GM18508 (cell line): ENCODE results near the gene SLC5A6.
"Not testable (repeated sequence)": the region's sequence is repeated elsewhere in the genome, so short reads cannot be mapped to it uniquely, and the experiment has no call there.

Experiments used
- ATAC-seq: cut with Tn5 transposase; IDR thresholded peaks from one replicate; pipeline ENCODE4 v1.9.1; 2021; ENCODE audit warnings: moderate number of reproducible peaks; ENCODE audit not compliant: insufficient read depth, unreplicated experiment

The SLC5A6 gene

DNA sequence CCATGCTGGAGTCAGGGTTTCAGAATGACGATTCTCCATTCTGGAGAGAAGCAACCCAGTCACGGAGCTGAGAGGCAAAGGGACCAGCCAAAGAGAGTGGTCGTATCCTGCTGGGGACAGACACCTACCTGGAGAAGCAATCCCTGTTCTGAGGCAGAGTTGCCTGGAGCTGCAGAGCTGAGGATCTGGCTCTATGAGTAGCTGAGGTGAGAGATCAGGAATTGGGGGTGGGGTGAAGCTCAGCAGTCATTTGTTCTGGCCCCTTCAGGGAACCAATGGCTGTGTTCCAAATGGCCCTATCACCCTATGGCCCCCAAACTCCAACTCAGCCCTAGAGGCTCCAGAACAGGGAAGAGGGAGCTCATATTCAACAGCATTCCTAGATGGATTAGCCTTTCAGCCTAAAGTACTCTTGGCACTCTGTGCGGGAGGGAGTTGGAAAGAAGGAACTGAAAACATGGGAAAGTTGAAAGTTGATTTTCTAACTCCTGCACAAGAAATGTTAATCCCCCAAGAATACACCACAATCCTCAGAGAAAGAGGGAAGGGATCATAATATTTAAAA, 3.5 kb downstream of the SLC5A6 start:
- no peak for ATAC-seq

DNA sequence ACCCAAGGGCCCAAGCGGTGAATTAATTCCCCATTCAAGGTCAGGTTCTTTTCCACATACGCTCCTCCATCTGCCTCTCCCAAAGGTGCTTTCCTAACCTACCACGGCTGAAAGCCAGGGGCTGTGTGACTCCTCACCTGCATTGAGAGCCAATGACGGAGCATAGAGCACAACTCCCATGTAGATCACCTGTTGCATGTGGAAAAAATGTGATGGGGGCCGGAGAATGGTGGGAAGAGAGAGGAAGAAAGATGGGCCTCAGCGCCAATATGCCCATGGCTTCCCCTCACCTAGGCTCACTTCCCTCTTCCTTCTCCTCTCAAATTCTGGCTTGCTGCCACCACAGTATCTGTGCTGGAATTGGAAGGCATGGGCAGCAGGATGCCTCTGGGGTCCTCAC, 5.7 kb downstream of the SLC5A6 start:
- no peak for ATAC-seq

DNA sequence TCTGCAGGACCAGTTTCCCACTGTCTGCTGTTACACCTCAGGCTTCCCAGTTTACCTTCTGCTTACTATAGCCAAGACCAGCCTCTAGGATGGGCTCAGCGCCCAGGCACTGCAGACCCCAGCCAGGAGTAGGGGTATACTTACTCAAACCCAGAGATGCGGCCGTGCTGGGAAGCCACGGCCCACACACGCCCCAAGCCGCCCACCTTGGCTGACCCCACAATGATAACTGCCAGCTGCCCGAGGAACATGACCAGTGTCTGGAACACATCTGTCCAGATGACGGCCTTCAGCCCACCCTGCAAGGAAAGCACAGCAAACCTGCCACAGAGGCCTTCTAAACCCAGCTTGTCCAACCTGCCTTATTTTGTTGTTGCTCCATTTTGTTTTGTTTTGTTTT, 6.9 kb downstream of the SLC5A6 start:
- ATAC-seq: no peak

DNA sequence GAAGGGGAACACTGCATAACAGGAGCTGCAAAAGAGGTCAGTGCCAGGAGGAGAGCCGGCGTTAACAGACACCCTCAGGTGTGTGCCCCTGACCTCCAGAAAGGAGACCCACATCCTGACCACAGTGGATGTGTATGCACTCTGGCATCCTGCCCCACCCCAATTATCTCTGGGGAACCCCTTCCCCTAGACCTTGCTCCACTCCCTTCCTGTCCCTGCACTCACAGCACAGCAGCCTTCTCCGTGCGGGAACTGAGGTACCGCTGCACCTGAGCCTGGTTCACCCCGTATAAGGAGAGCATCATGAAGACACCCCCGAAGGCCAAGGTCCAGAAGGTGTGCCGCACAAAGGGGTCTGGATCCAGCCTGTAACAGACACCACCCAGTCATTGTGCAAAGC, 7.5 kb downstream of the SLC5A6 start:
- no peak for ATAC-seq

DNA sequence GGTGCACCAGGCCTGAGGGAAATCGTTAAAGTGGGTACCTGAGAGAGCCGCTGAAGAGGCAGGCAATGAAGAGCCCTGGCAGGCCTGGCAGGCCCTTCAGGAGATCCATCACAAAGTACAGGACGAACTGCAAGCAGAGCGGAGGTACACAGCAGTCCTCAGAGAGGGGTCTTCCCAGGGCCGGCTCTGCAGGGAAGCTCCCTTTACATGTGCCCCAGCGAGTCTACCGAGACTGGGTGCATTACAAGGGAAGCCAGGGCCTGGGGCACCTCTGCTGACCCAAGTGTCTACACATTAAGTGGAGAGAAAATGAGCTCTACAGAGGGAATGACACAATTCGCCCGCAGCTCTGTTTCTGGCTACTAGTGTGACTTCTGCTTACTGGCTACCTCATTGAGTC, 8.3 kb downstream of the SLC5A6 start:
- no peak for ATAC-seq

DNA sequence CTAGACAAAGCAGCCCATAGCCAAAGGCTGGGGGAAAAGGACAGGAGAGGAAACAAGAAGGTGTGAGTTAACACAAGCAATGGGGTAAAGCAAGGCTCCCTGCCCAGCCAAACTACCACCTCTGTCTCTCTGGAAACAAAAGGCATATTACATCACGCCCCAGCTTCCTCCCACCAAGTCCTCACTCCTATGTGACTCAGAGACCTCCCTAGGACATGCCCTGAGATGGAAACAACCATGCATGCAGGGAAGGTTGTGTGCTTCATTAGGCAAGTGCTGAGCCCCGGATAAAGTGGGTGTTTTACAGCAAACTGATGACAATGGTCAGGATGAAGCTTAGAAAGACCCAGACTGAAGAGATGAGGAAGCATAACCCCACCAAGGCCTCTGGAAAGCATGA, 9.2 kb downstream of the SLC5A6 start:
- no peak for ATAC-seq

DNA sequence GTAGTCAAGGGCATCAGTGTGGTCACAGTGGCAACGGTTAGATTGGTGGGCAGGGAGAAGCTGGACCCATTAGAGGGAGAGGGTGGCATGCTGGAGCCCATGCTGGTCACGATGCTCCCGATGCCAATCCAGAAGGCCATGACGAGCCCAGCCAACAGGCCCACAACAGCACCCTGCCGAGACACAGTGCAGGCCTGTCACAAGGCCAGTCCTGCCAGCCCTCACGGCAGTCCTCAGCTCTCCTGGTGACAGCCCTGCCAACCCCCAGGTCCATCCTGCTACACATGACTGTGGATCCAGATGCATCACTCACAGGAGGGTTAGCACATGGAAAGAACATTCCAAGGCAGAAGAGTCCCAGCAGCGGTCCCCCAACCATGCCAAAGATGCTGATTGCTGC, 10.4 kb downstream of the SLC5A6 start:
- no peak for ATAC-seq

DNA sequence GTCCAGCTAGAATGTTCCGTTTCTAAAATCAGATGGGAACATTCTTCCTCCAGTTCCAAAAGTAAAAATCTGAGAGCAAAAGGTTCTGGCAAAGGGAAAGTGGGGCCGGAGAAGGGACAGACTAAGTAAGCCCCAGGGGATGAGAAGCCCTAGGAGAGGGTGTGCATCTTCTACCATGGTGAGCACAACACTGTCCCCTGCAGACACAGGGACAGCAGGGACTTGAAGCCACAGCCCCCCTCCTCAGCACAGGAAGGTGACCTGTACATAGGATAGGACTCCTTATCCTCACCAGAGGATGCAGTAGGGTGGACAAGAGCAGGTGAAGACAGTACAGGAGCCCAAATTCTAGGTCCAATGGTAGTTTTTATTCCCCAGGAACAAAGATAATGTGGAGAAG, 12.8 kb downstream of the SLC5A6 start:
- ATAC-seq: no peak

DNA sequence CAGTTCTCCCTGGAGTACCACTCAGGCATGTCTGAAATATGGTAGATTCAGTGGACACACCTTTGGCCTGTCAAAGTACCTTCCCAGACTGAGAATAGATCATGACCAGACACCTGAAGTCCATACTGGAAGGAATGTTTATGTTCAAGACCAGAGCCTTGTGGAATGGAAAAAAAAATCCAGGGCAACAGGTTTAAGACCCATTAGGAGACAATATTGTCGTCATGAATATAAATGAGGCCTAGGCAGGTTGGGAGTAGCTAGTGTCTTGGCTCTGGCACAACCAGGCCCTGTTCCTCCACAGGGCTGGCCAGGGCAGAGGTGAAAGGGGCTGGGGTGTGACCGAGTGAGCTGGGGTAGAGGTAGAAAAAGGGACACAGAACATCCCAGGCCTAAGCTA, 13.4 kb downstream of the SLC5A6 start:
- ATAC-seq: no peak

DNA sequence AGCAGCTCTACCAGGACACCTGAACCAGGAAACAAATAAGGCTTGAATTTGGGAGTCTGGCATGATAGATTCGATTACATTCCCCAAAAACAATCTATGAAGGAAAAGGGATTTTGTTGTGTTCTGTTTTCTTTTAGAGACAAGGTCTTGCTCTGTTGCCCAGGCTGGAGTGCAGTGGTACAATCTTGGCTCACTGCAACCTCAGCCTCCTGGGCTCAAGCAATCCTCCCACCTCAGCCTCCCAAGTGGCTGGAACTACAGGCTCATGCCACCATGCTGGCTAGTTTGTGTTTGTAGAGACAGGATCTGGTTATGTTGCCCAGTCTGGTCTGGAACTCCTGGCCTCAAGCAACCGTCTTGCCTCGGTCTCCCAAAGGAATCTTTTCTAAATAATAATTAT, 14.0 kb downstream of the SLC5A6 start:
- not testable (repeated sequence) for ATAC-seq

DNA sequence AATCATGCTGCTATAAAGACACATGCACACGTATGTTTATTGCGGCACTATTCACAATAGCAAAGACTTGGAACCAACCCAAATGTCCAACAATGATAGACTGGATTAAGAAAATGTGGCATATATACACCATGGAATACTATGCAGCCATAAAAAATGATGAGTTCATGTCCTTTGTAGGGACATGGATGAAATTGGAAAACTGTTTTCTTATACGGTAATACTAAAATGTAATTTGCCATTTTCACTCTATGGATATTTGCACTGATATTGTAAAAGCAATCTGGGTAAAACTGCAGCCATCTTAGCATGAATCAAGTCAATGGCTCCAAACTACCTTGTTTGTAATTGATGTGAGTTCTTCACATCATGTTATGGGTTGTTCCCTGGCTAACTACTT, 16.3 kb downstream of the SLC5A6 start:
- not testable (repeated sequence) for ATAC-seq

DNA sequence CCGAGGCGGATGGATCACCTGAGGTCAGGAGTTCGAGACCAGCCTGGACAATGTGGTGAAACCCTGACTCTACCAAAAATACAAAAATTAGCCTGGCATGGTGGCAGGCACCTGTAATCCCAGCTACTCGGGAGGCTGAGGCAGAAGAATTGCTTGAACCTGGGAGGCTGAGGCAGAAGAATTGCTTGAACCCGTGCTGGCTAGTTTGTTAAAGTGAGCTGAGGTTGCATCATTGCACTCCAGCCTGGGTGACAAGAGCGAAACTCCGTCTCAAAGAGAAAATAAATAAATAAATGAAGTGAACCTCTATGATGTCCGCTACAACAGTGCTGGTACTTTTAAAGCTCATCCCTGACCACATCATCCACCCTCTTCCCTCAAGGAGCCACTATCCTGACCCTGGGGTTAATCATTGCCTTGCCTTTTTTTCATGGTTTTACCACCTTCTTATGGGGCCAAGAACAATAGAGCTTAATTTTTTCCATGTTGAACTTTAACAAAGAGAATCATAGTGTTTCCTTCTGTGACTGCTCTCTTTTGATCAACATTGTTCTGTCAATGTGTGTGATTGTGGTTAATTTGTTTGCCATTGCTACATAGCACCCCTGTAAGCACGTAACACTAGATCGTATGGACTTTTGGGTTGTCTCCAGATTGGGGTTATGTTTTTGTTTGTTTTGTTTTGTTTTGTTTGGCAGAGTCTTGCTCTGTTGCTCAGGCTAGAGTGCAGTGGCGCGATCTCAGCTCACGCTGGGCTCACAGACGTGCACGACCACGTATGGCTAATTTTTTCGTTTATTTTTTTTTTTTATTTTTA, 17.3 kb downstream of the SLC5A6 start:
- no peak for ATAC-seq

DNA sequence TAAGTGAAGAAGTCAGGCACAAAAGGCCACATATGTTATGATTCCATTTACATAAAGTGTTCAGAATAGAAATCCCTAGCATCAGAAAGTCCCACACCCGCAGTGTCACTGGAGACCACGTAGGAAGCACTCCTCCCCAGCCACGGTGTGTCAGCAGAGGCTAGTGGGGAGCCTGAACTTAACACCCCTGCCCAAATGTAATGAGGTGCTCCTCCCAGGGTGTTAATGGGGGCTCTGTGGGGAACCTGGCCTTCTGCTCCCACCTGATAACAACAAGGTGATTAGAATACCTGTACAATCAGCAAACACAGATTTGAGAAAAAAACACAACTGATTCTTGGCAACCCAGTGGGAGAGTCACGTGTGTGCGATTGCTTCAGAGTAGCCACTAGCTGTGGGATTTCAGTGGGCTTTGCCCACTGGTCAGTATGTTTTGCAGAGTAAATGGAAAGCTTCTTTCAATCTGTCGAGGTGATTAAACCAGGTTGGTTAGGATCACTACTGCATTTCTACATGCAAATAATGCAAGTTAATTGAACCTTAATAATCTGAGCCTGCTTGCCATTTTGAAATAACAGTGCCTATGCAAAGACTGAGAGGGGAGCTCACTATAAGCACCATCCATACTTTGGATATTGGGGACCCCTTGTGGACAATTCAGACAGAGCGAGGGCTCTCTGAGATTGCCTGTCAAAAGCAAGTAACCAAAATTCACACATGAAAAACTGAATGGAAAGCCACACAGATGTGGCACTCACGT, 20.8 kb downstream of the SLC5A6 start:
- ATAC-seq: no peak

DNA sequence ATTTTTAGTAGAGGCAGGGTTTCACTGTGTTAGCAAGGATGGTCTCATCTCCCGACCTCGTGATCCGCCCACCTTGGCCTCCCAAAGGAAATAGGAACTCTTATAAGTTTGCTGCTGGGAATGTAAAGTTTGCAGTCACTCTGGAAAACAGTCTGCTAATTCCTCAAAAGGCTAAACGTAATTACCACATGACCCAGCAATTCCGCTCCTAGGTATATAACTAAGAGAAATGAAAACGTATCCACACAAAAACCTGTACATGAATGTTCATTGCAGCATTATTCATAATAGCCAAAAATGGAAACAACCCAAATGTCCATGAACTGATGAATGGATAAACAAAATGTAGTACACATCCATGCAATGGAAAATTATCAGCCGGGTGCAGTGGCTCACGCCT, 22.1 kb downstream of the SLC5A6 start:
- no peak for ATAC-seq

DNA sequence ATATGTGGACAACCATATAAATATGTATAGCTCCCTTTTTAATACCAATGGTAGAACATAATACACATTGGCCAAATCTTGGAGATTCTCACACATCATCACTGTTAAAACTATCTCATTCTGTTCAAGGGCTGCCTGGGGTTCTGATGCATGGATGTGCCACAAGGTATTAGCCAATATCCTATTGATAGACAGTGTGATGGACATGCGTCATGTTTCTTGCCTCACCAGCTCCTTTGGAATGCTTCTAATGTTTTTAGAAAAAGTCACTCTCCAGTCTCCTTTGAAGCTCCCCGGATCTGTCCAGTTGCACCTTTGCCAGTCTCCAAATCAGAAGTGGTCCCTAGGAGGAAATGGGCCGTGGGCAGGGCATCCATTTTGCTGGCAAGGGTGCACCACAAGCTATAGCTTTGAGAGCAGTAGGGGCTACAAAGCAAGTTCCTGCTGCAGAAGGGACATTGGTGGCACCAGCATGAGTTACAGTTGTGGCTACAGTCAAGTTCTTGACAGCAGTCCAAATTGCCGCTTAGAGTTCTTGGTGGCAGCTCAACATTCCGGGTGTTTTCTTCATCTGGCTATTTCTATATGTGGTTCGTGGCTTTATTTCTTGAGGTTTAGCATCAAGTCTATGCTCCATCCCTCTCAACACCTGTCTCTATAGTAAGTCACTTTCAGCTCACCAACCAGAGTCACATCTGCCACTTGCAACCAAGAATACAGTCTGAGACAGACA, 25.3 kb downstream of the SLC5A6 start:
- no peak for ATAC-seq

DNA sequence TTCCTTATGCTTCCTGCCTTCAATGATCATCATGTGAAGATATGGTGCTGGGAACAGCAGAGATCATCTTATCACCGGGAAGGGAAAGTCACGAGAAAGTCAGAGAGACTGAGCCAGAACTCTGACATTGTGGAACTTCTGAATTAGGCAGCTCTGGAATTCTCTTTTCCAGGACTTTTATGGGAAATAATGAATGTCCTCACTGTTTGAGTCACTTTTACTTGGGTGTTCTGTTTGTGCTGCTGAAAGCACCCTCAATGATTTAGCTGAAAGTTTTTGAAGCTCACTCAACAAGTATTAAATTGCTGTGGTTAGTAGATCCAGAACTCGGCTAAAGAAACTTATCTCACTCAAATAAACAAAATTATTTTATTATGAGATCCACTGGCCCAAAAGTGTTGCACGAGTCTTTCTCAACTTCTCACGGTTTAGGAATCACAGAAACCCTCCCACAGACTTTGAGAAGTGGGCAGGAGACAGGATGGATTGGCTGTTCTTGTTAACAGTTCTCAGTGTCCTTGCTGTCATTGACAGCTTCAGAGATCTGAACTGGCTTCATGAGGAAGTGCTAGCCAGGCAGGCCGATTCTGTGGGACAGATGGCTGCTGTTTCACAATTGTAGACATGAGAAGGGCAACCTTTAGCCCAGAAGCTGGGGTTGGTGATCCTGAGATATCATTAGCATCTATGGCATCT, 26.6 kb downstream of the SLC5A6 start:
- no peak for ATAC-seq

DNA sequence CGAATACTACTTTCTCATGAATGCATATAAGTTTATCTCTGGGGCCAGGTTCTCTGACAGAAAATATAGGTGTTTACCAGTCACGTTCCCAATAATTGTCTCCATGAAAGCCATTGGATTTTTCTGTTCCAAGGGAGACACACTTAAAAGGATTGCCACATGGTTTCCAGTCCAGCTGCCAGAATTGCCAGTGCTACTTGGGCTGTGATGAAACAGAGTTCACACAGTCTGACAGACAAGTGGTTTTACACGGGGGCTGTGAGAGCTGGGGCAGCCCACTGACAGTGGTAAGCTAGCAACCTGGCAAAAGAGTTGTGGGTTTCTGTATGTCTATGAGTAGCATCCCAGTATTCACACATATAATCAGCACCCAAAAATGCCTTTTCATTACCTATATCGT, 28.0 kb downstream of the SLC5A6 start:
- ATAC-seq: no peak

DNA sequence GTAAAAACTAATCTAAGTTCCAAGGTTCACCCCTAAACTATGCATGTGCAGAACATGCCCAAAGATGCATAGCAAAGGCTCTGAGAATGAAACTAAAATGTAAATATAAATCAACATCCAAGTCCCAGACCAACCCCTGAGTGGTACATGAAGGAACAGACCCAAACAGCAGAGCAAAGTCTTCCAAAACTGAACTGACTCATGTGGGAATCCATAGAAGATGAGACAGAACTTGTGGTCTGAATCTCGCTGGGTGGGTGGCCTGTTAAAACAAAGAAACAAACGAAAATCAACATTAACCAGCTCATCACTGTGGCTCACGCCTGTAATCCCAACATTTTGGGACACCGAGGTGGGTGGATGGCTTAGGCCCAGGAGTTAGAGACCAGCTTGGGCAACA, 29.7 kb downstream of the SLC5A6 start:
- no peak for ATAC-seq

DNA sequence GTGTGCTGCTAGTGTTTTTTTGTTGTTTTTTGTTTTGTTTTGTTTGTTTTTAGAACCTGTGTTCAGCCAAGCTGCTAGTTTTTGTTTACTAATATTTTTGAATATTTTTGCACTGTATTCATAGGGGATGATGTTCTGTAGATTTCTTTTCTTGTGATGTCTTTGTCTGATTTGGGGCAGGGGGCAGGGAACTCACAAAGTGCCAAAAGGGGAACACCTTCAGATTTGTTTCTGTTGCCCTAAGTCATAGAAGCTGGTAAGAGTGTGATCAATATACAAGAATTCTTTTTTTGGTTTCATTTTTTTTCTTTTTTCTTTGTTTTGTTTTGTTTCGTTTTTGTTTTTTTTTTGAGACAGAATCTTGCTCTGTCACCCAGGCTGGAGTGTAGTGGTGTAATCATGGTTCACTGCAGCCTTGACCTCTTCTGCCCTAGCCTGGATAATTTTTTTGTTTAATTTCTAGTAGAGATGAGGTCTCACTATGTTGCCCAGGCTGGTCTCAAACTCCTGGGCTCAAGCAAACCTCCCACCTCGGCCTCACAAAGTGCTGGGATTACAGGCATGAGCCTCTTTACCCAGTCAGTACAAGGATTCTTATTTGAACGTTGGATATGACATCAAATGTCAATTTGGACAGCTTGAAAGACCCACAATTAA, 32.6 kb downstream of the SLC5A6 start:
- ATAC-seq: no peak

DNA sequence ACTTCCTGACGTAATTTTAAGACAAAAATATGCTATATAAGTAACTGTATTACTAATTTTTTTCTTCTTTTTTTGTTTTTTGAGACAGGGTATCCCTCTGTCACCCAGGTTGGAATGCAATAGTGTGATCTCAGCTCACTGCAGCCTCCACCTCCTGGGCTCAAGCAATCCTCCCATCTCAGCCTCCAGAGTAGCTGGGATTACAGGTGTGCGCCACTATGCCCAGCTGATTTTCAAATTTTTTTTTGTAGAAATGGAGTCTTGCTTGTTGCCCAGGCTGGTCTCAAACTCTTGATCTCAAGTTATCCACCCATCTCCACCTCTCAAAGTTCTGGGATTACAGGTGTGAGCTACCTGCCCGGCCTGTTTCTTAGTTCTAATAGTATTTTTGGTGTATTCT, 33.6 kb downstream of the SLC5A6 start:
- ATAC-seq: no peak
